Epithelial cell of esophagus (primary cell): Measurements from ENCODE around the gene UTP14A.

Source experiments
- DNase-seq: peaks from one replicate; pipeline ENCODE4 v3.0.0; 2010; ENCODE audit warnings: low read depth
- H3K4me3 ChIP-seq: 2 replicates; pipeline ENCODE4 v1.5.1; 2011; ENCODE audit warnings: mild to moderate bottlenecking, low read length, control low read depth
- TF ChIP-seq, protein P1 (sequence below): IDR thresholded peaks from 2 replicates; pipeline ENCODE4 v1.5.1; 2011; ENCODE audit warnings: low read depth, mild to moderate bottlenecking, low read length, control low read depth, inconsistent platforms; ENCODE audit not compliant: insufficient read depth; ENCODE audit errors: missing control alignments

Gene UTP14A

DNA sequence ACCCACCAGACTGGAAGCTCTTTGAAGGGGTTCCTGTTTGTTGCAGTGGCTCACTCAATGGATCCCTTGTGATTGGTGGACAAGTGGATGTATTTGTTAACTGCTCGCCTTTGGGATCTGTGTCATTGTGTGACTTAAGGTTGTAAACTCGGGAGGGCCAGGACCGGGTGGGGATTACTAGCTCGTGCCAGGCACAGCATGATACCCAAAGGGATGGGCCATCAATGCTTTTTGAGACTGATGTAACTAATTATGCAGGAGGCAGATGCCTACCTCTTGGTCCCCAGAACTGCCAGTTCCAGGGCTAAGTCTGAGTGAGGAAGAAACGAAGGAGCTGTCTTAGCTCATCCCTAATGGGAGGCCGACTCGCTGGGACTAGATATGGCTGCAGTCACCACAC lies 27.7 kb downstream of the UTP14A start:
- DNase-seq: no peak
- no peak overlapping the region for H3K4me3 ChIP-seq
- TF ChIP-seq, protein P1, sequence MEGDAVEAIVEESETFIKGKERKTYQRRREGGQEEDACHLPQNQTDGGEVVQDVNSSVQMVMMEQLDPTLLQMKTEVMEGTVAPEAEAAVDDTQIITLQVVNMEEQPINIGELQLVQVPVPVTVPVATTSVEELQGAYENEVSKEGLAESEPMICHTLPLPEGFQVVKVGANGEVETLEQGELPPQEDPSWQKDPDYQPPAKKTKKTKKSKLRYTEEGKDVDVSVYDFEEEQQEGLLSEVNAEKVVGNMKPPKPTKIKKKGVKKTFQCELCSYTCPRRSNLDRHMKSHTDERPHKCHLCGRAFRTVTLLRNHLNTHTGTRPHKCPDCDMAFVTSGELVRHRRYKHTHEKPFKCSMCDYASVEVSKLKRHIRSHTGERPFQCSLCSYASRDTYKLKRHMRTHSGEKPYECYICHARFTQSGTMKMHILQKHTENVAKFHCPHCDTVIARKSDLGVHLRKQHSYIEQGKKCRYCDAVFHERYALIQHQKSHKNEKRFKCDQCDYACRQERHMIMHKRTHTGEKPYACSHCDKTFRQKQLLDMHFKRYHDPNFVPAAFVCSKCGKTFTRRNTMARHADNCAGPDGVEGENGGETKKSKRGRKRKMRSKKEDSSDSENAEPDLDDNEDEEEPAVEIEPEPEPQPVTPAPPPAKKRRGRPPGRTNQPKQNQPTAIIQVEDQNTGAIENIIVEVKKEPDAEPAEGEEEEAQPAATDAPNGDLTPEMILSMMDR: no peak

DNA sequence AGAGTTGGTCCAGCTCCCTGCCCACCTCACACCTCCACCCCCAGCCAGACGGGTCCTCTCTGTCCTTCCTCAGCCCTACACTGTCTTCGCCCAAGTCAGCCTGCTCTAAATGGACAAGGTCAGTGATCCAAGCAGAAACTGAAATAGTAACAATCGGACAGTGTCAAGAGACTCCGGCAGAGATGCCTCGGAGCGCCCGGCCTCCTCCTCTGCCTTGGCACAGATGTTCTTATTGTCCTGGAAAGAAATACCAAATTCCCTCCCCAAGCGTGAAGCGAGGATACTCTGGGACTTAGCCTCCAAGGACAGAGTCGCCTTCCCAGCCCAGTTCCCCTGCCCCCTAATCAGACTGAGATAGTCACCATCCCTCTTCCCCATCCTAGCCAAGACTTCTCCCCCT lies 28.5 kb downstream of the UTP14A start:
- no peak overlapping the region for H3K4me3 ChIP-seq
- no peak for DNase-seq
- TF ChIP-seq, protein P1: no peak

GRCh38 chrX:129934952-129935351 lies 29.0 kb downstream of the UTP14A start:
- no peak for DNase-seq
- TF ChIP-seq, protein P1: no peak
- H3K4me3 ChIP-seq: no peak overlapping the region

DNA sequence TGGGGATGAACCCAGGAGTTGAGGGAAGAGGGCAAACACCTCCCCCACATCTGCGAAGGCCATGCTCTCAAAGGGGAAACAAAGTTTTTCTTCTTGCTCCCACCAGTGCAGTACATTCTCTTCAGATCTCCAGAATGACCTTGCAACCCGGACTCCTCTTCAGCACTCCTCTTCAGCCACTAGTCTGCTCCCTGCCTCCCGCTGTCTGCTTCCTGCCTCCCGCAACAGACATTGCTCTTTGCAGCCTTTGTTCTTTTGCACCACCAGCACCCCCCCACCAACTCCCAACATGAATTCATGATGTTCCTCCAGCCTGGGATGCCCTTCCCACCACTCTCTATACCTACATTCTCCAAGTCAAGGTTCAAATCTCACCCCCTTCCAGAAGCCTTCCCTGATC lies 32.1 kb downstream of the UTP14A start:
- no peak for DNase-seq
- H3K4me3 ChIP-seq: no peak overlapping the region

GRCh38 chrX:129939986-129940385 lies 34.0 kb downstream of the UTP14A start:
- H3K4me3 ChIP-seq: no peak overlapping the region
- no peak for DNase-seq
- TF ChIP-seq, protein P1: no peak

More for the DNA sequence above, 32.1 kb downstream of the UTP14A start:
- TF ChIP-seq, protein P1: no peak

DNA sequence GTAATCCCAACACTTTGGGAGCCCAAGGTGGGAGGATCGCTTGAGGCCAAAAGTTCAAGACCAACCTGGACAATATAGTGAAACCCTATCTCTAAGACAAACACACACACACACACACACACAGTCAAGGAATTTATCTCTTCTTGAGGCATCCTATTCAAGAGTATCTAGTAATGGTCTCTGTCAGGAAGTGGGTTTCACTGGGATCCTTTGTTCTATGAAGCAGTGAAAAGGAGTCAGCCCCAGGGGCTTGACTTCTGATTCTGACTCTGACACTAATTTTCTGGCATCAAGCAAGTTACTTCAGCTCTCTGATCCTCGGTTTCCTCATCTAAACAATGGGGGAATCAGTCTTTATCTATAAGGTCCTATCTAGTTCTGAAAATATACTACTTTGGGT lies 34.8 kb downstream of the UTP14A start:
- H3K4me3 ChIP-seq: no peak overlapping the region
- TF ChIP-seq, protein P1: no peak
- DNase-seq: no peak

- no peak overlapping the region for H3K4me3 ChIP-seq
- TF ChIP-seq, protein P1: no peak
- no peak for DNase-seq
These were observed 39.2 kb downstream of the UTP14A start for GRCh38 chrX:129945131-129945530.
